Upper lobe of left lung (tissue), 4 donors: ENCODE measurements around the gene ZNF584.
"Not testable (repeated sequence)": the region's sequence is repeated elsewhere in the genome, so short reads cannot be mapped to it uniquely, and the experiment has no call there.

Source experiments
- EP300 ChIP-seq, 4 donors: sonication (generic); formaldehyde crosslinking; IDR thresholded peaks; one replicate each; pipeline ENCODE4 v1.5.1; 2017; ENCODE audit warnings: antibody characterized with exemption in 4 of 4, control low read depth in 2 of 4
- POLR2A ChIP-seq, 4 donors: fragments of 450-650 bp; IDR thresholded peaks; one replicate each; pipeline ENCODE4 v1.5.1; 2016 to 2017; ENCODE audit warnings: antibody characterized with exemption in 4 of 4, mild to moderate bottlenecking in 2 of 4
- POLR2AphosphoS5 ChIP-seq, 2 donors: sonication (generic); formaldehyde crosslinking; IDR thresholded peaks; one replicate each; pipeline ENCODE4 v1.5.1; 2017; ENCODE audit warnings: antibody characterized with exemption in 2 of 2
- TF ChIP-seq, protein P1 (sequence below), 6 experiments: fragments of 450-650 bp in 4 of 6; fragments of 200-600 bp in 2 of 6; sonication (generic) in 2 of 6; IDR thresholded peaks; one replicate each; pipeline ENCODE4 v1.5.1; 2016 to 2019; ENCODE audit warnings: antibody characterized with exemption in 6 of 6

DNA sequence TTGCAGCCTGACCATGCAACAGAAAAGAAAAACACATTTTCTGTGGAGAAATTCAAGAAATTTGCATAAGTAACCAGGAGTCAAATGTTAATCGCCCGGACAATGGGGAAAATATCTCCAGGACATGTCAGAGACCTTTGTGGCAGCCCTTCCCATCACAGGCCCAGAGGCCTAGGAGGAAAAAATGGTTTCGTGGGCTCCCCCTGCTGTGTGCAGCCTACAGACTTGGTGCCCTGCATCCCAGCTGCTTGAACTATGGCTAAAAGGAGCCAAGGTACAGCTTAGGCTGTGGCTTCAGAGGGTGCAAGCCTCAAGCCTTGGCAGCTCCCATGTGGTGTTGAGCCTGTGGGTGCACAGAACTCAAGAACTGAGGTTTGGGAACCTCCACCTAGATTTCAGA, 40.4 kb downstream of the ZNF584 start:
- not testable (repeated sequence) for TF ChIP-seq POLR2AphosphoS5, EP300, POLR2A (IDR thresholded peaks at IDR 0.05)
- TF ChIP-seq, protein P1, sequence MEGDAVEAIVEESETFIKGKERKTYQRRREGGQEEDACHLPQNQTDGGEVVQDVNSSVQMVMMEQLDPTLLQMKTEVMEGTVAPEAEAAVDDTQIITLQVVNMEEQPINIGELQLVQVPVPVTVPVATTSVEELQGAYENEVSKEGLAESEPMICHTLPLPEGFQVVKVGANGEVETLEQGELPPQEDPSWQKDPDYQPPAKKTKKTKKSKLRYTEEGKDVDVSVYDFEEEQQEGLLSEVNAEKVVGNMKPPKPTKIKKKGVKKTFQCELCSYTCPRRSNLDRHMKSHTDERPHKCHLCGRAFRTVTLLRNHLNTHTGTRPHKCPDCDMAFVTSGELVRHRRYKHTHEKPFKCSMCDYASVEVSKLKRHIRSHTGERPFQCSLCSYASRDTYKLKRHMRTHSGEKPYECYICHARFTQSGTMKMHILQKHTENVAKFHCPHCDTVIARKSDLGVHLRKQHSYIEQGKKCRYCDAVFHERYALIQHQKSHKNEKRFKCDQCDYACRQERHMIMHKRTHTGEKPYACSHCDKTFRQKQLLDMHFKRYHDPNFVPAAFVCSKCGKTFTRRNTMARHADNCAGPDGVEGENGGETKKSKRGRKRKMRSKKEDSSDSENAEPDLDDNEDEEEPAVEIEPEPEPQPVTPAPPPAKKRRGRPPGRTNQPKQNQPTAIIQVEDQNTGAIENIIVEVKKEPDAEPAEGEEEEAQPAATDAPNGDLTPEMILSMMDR (IDR thresholded peaks at IDR 0.05): not testable (repeated sequence)
